ENCODE measurements around the gene MYH11. TPM values are rescaled to one million over a fixed set of nuclear protein-coding genes. Genes with fewer than 3 reads are reported as not detected.
"Not testable (repeated sequence)": the region's sequence is repeated elsewhere in the genome, so short reads cannot be mapped to it uniquely, and the experiment has no call there.

Gene MYH11
- total RNA-seq, 6 donors from 2014 or later = 33.6 to 224 (median 87.4) TPM

- peaks cover 4 to 9% (median 6%) of the 10 kb centered on the region in 4 donors for H3K4me1 ChIP-seq
Measured at GRCh38 chr16:15660203-15660601, 196.6 kb downstream of the MYH11 start.

GRCh38 chr16:15658556-15658955 is 198.3 kb downstream of the MYH11 start:
- no peaks in the 10 kb centered on the region for H3K9me3 ChIP-seq
- 86 to 94% methylated on average over 5 of the region's 5 CpGs for WGBS, 2 donors
- H3K36me3 ChIP-seq = peaks cover 0 to 7% (median 0%) of the 10 kb centered on the region in 4 donors
- TF ChIP-seq CTCF (IDR thresholded peaks at IDR 0.05) (no peak), POLR2AphosphoS5 (IDR thresholded peaks at IDR 0.05) (no peak), POLR2A (IDR thresholded peaks at IDR 0.05) (no peak), EP300 (IDR thresholded peaks at IDR 0.05) (no peak)
- no peaks in the 10 kb centered on the region for H3K27me3 ChIP-seq
- peaks cover 4 to 13% (median 6%) of the 10 kb centered on the region in 4 donors for H3K4me1 ChIP-seq
- ATAC-seq (ENCODE audit: low FRiP score in 2 of 2) (no peak), DNase-seq (no peak)
- no peak overlapping the region for H3K4me3 ChIP-seq
- H3K27ac ChIP-seq = no peak overlapping the region

More at GRCh38 chr16:15660203-15660601, 196.6 kb downstream of the MYH11 start:
- 85 to 93% methylated on average over 5 of the region's 5 CpGs for WGBS, 2 donors
- Histone ChIP-seq H3K36me3 (peaks cover 0 to 15% (median 9%) of the 10 kb centered on the region in 4 donors), H3K4me3 (no peak overlapping the region), H3K9me3 (no peaks in the 10 kb centered on the region), H3K27ac (no peak overlapping the region), H3K27me3 (no peaks in the 10 kb centered on the region)
- ATAC-seq (ENCODE audit: low FRiP score in 2 of 2) (no peak), DNase-seq (no peak)
- TF ChIP-seq POLR2AphosphoS5 (IDR thresholded peaks at IDR 0.05) (no peak), POLR2A (IDR thresholded peaks at IDR 0.05) (no peak), CTCF (IDR thresholded peaks at IDR 0.05) (no peak), EP300 (IDR thresholded peaks at IDR 0.05) (no peak)

GRCh38 chr16:15658149-15658548 is 198.7 kb downstream of the MYH11 start:
- Histone ChIP-seq H3K36me3 (peaks cover 0 to 7% (median 0%) of the 10 kb centered on the region in 4 donors), H3K27me3 (no peaks in the 10 kb centered on the region), H3K4me1 (peaks cover 4 to 15% (median 7%) of the 10 kb centered on the region in 4 donors), H3K27ac (no peak overlapping the region), H3K4me3 (no peak overlapping the region), H3K9me3 (no peaks in the 10 kb centered on the region)
- TF ChIP-seq CTCF (IDR thresholded peaks at IDR 0.05) = no peak
- TF ChIP-seq EP300 (IDR thresholded peaks at IDR 0.05) = no peak
- no peak for TF ChIP-seq POLR2A (IDR thresholded peaks at IDR 0.05)
- no peak for TF ChIP-seq POLR2AphosphoS5 (IDR thresholded peaks at IDR 0.05)
- ATAC-seq (ENCODE audit: low FRiP score in 2 of 2) = no peak
- WGBS, 2 donors = 84 to 91% methylated on average over 6 of the region's 6 CpGs
- no peak for DNase-seq

GRCh38 chr16:15655561-15655960 is 201.3 kb downstream of the MYH11 start:
- 99 to 100% methylated on average over 3 to 4 of the region's 6 CpGs for WGBS, 2 donors
- H3K36me3 ChIP-seq; H3K27me3 ChIP-seq; DNase-seq; H3K9me3 ChIP-seq; H3K4me3 ChIP-seq; ATAC-seq (ENCODE audit: low FRiP score in 2 of 2); H3K27ac ChIP-seq: not testable (repeated sequence)
- peaks cover 13 to 39% (median 26%) of the 10 kb centered on the region in 4 donors for H3K4me1 ChIP-seq

- Histone ChIP-seq H3K4me1 (peaks cover 15 to 35% (median 29%) of the 10 kb centered on the region in 4 donors), H3K36me3 (peaks cover 0 to 7% (median 0%) of the 10 kb centered on the region in 4 donors), H3K27ac (no peak overlapping the region), H3K27me3 (no peaks in the 10 kb centered on the region), H3K4me3 (no peak overlapping the region), H3K9me3 (no peaks in the 10 kb centered on the region)
- DNase-seq = no peak
- TF ChIP-seq CTCF (IDR thresholded peaks at IDR 0.05) (no peak), POLR2A (IDR thresholded peaks at IDR 0.05) (no peak)
- 88 to 100% methylated on average over 2 of the region's 2 CpGs for WGBS, 2 donors
- no peak for ATAC-seq (ENCODE audit: low FRiP score in 2 of 2)
Measured at GRCh38 chr16:15654591-15654990, 202.2 kb downstream of the MYH11 start.
